ENCODE data around the gene RPS19BP1.

GRCh38 chr22:39545386-39546365, 13.1 kb upstream of the RPS19BP1 start:
- no peak for TF ChIP-seq CTCF (IDR thresholded peaks at IDR 0.05)
- no peak for TF ChIP-seq POLR2A (IDR thresholded peaks at IDR 0.05)
